ENCODE measurements around the gene NKAIN2.

NKAIN2 gene

GRCh38 chr6:124604719-124605118 is 801.1 kb downstream of the NKAIN2 start:
- DNase-seq (ENCODE audit: low read depth), result no peak

GRCh38 chr6:124607119-124607627 is 803.5 kb downstream of the NKAIN2 start:
- DNase-seq (ENCODE audit: low read depth), result no peak

GRCh38 chr6:124613031-124613430 is 809.4 kb downstream of the NKAIN2 start:
- no peak for DNase-seq (ENCODE audit: low read depth)

- DNase-seq (ENCODE audit: low read depth), result no peak
These were observed 818.7 kb downstream of the NKAIN2 start for GRCh38 chr6:124622351-124622750.

DNA sequence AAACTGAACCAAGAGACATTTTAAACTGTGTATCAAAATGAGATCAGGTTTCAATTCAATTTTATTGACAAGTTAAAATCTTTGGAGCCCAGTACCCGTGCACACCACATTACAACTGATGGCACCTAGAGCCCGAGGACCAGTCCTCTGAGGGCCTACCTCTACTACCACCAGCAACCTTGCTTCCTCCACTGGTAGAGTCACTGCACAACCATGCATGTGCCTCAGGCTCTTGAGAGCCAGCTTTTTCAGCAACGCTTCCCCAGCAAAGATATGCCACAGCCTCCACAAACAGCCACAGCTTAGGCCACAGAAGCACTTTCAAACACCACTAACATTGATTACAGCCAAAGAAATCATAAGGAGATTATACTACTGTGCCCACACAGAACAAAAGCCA is 830.0 kb downstream of the NKAIN2 start:
- no peak for DNase-seq (ENCODE audit: low read depth)

- DNase-seq (ENCODE audit: low read depth), result no peak
These were observed 836.8 kb downstream of the NKAIN2 start for GRCh38 chr6:124640432-124640831.

- no peak for DNase-seq (ENCODE audit: low read depth)
These were observed 852.2 kb downstream of the NKAIN2 start for GRCh38 chr6:124655866-124656265.

- DNase-seq (ENCODE audit: low read depth), result no peak
These were observed 854.4 kb downstream of the NKAIN2 start for GRCh38 chr6:124658053-124658452.

- DNase-seq (ENCODE audit: low read depth), result no peak
These were observed 855.8 kb downstream of the NKAIN2 start for GRCh38 chr6:124659427-124659826.

GRCh38 chr6:124660185-124660584 is 856.5 kb downstream of the NKAIN2 start:
- DNase-seq (ENCODE audit: low read depth), result no peak

- no peak for DNase-seq (ENCODE audit: low read depth)
These were observed 857.5 kb downstream of the NKAIN2 start for GRCh38 chr6:124661097-124661661.

GRCh38 chr6:124668028-124668427 is 864.4 kb downstream of the NKAIN2 start:
- no peak for DNase-seq (ENCODE audit: low read depth)

GRCh38 chr6:124669713-124670480 is 866.2 kb downstream of the NKAIN2 start:
- no peak for DNase-seq (ENCODE audit: low read depth)

DNA sequence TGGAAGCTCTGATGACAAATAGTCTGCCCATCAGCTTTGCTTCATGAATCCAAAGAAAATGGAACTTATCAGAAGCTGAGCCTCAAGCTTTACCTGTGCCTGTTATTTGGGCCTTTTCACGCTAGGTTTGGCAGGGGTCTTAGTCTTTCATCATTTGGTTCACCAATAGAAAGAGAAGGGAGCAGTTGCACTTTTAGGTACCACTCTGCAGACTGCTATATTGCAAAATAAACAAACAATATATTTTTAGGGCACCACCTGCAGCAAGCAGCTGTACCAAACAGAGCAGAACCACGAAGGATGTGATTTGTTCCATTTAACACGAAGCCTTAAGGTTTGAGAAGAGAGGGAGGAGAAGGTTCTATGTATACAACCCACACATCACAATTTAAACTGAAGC is 867.1 kb downstream of the NKAIN2 start:
- DNase-seq (ENCODE audit: low read depth), result no peak

- DNase-seq (ENCODE audit: low read depth), result no peak
These were observed 867.7 kb downstream of the NKAIN2 start for GRCh38 chr6:124671324-124671723.

DNA sequence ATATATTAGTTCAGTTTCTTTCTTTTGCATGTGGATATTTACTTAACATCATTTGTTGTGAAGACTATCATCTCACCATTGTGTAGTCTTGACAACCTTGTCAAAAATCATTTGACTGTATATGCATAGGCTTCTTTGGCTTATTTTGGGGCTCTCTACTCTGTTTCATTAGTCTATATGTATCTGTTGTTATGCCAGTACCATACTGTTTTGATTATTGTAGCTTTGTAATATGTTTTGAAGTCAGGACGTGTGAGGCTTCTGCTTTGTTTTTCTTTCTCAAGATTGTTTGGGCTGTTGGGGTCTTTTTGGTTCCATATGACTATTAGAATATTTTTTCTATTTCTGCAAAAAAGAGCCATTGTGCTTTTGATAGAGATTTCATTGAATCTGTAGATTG is 870.4 kb downstream of the NKAIN2 start:
- no peak for DNase-seq (ENCODE audit: low read depth)

- no peak for DNase-seq (ENCODE audit: low read depth)
These were observed 872.4 kb downstream of the NKAIN2 start for GRCh38 chr6:124676033-124676432.

DNA sequence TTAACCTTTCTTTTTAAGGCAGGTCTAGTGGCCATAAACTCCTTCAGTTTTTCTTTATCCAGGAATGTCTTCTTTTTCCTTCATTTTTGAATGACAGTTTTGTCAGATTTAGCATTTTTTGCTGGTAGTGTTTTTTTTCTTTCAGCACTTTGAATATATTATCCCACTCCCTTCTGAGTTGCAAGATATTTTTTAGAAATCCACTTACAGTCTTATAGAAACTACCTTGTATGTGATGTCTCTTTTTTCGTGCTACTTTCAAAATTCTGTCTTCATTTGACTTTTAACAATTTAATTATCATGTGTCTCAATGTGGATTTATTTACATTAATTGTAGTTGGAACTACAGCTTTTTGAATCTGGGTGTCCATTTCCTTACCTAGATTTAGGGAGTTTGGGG is 874.2 kb downstream of the NKAIN2 start:
- DNase-seq (ENCODE audit: low read depth), result no peak

DNA sequence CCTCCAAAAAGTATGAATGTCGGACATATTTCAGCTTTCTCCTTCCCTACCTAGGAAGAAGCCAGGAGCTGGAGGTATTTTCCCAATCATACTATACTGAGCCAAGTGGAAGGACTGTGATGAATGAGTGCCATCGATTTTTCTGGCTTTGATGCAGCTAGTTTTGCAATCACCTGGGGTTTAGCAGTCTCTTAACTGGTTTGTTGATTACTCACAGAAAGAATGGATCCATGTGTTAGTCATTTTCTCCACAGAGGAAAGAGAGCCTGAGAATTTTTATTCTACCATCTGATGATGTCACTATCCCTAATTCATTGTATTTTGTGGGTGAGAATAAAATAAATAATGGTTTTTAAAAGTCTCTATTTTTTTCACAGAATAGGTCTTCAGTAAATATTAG is 875.7 kb downstream of the NKAIN2 start:
- no peak for DNase-seq (ENCODE audit: low read depth)

- no peak for DNase-seq (ENCODE audit: low read depth)
These were observed 879.1 kb downstream of the NKAIN2 start for GRCh38 chr6:124682751-124683150.

- DNase-seq (ENCODE audit: low read depth), result no peak
These were observed 879.8 kb downstream of the NKAIN2 start for GRCh38 chr6:124683507-124683906.

DNA sequence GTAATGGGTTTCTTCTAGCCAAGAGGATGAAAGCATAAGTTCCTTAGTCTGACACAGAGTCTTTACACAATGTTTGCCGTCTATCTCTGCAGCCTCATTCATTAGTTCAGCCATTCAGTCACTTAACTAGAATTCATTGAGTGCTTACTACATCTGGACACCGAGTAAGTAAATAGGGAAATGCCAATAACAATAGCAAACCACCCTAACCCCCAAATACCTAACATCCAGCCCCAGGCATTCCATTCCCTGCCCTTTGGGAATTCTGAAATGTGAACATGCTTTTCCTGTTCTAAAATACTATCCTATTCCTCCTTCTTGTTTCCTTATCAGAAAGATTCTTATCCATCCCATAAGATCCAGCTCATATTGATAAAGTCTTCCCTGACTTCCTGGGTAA is 881.0 kb downstream of the NKAIN2 start:
- no peak for DNase-seq (ENCODE audit: low read depth)

- no peak for DNase-seq (ENCODE audit: low read depth)
These were observed 884.7 kb downstream of the NKAIN2 start for GRCh38 chr6:124688369-124688768.

Measured in stimulated activated CD8-positive, alpha-beta memory T cell treated with anti-CD3 and anti-CD28 coated beads, Interleukin-4, amount 100 ng/mL, for 24 hours (primary cell).